ENCODE data around the gene NXPE1. TPM values are rescaled to one million over a fixed set of nuclear protein-coding genes. Genes with fewer than 3 reads are reported as not detected.

The NXPE1 gene
- total RNA-seq, 1 experiment from 2014 or later, result not detected

DNA sequence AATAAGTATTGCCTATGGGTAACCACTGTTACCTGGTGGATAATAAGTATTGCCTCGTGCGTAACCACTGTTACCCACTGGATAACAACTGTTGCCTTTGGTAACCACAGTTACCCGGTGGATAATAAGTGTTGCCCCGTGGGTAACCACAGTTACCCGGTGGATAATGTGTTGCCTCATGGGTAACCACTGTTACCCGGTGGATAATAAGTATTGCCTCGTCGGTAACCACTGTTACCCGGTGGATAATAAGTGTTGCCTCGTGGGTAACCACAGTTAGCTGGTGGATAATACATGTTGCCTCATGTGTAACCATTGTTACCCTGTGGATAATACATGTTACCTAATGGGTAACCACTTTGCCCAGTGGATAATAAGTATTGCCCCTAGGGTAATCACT is 45.7 kb upstream of the NXPE1 start:
- no TSS peak for BruUV-seq (replicated peaks)
- H3K9me3 ChIP-seq (ENCODE audit: control insufficient read depth in 1 of 2, insufficient read depth in 1 of 2, low read depth in 1 of 2, low read length in 2 of 2), result no peaks in the 10 kb centered on the region; a peak in 2 of 4 replicates
- no peak overlapping the region for H3K27ac ChIP-seq (ENCODE audit: low read depth, low read length)
- intact Hi-C loops (cut with micrococcal nuclease), result no loop called here
- H2AFZ ChIP-seq (ENCODE audit: low read depth, low read length, poor library complexity, severe bottlenecking), result no peak overlapping the region
- ATAC-seq (no peak), DNase-seq (ENCODE audit: low read depth, low spot score) (no peak)
- H3K36me3 ChIP-seq (ENCODE audit: control insufficient read depth in 1 of 2, insufficient read depth in 2 of 2, low read length in 2 of 2), result no peaks in the 10 kb centered on the region
- no peaks in the 10 kb centered on the region for H3K4me1 ChIP-seq (ENCODE audit: control insufficient read depth in 1 of 2, insufficient read depth in 2 of 2, low read length in 2 of 2)
- no peak overlapping the region for H3K4me3 ChIP-seq (replicated peaks in 1 of 2; ENCODE audit: low read depth in 1 of 2, low read length in 2 of 2)
- no peak for TF ChIP-seq CEBPB (IDR thresholded peaks at IDR 0.05; ENCODE audit: low read depth)
- TF ChIP-seq ZFX (IDR thresholded peaks at IDR 0.05), result no peak
- no peak for TF ChIP-seq ZNF274 (IDR thresholded peaks at IDR 0.05; ENCODE audit: low read depth, low read length)
- no peak for TF ChIP-seq EGR1 (IDR thresholded peaks at IDR 0.05; ENCODE audit: low read depth)
- TF ChIP-seq TCF7L2 (IDR thresholded peaks at IDR 0.05; ENCODE audit: borderline replicate concordance, extremely low read depth, insufficient read depth, insufficient read length), result no peak
- no peak for TF ChIP-seq JUND (IDR thresholded peaks at IDR 0.05)
- TF ChIP-seq ELF1 (IDR thresholded peaks at IDR 0.05; ENCODE audit: borderline replicate concordance, low read depth), result no peak
- TF ChIP-seq POLR2A (IDR thresholded peaks at IDR 0.05; ENCODE audit: borderline replicate concordance, extremely low read depth, insufficient read depth, insufficient read length), result no peak
- TF ChIP-seq SIN3A (IDR thresholded peaks at IDR 0.05; ENCODE audit: low read depth), result no peak
- no peak for TF ChIP-seq POLR2AphosphoS5 (IDR thresholded peaks at IDR 0.05; ENCODE audit: low read depth, low read length)
- no peak for TF ChIP-seq EZH2 (IDR thresholded peaks at IDR 0.05)
- no peak for TF ChIP-seq FOSL1 (IDR thresholded peaks at IDR 0.05; ENCODE audit: low read depth)
- no peak for TF ChIP-seq YY1 (IDR thresholded peaks at IDR 0.05; ENCODE audit: extremely low read depth, insufficient replicate concordance, low read depth, low read length)
- TF ChIP-seq, protein P1, sequence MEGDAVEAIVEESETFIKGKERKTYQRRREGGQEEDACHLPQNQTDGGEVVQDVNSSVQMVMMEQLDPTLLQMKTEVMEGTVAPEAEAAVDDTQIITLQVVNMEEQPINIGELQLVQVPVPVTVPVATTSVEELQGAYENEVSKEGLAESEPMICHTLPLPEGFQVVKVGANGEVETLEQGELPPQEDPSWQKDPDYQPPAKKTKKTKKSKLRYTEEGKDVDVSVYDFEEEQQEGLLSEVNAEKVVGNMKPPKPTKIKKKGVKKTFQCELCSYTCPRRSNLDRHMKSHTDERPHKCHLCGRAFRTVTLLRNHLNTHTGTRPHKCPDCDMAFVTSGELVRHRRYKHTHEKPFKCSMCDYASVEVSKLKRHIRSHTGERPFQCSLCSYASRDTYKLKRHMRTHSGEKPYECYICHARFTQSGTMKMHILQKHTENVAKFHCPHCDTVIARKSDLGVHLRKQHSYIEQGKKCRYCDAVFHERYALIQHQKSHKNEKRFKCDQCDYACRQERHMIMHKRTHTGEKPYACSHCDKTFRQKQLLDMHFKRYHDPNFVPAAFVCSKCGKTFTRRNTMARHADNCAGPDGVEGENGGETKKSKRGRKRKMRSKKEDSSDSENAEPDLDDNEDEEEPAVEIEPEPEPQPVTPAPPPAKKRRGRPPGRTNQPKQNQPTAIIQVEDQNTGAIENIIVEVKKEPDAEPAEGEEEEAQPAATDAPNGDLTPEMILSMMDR (IDR thresholded peaks at IDR 0.05 in 2 of 3, conservative IDR thresholded peaks at IDR 0.05 in 1 of 3; ENCODE audit: borderline replicate concordance in 1 of 3, insufficient read depth in 1 of 3, low read depth in 2 of 3, low read length in 2 of 3), result no peak
- TF ChIP-seq SRF (IDR thresholded peaks at IDR 0.05; ENCODE audit: low read depth), result no peak
- TF ChIP-seq, protein P2, sequence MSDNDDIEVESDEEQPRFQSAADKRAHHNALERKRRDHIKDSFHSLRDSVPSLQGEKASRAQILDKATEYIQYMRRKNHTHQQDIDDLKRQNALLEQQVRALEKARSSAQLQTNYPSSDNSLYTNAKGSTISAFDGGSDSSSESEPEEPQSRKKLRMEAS (IDR thresholded peaks at IDR 0.05), result no peak
- H3K27me3 ChIP-seq (ENCODE audit: insufficient read depth, low read length), result no peaks in the 10 kb centered on the region
- no peak overlapping the region for H3K4me2 ChIP-seq (ENCODE audit: low read length)
- ChIA-PET CTCF (no interaction called here), POLR2A (no interaction called here), RAD21 (ENCODE audit: low non-redundant PET in 1 of 2, low total read pairs in 2 of 2, uncharacterized antibody in 2 of 2, unreplicated experiment in 2 of 2) (no interaction called here)
- no peak overlapping the region for H3K9ac ChIP-seq (ENCODE audit: low read length)
- no peaks in the 10 kb centered on the region for H3K9me2 ChIP-seq (ENCODE audit: insufficient read depth)
- H4K20me1 ChIP-seq (ENCODE audit: insufficient read depth), result no peaks in the 10 kb centered on the region
- H3K79me2 ChIP-seq (ENCODE audit: insufficient read depth, low read length), result no peaks in the 10 kb centered on the region
